ENCODE data around the gene PTPRM. TPM values are rescaled to one million over a fixed set of nuclear protein-coding genes. Genes with fewer than 3 reads are reported as not detected.

PTPRM gene
- total and polyA plus RNA-seq, 2 of the 4 experiments (the other 2 are of a cell fraction), result 28.3 to 51.2 TPM

- ChIA-PET CTCF (no interaction called here), POLR2A (ENCODE audit: unreplicated experiment) (no interaction called here)
- H3K18ac ChIP-seq (ENCODE audit: low read depth, low read length), result no peak overlapping the region
- H3K4me2 ChIP-seq (ENCODE audit: low read depth, low read length), result no peak overlapping the region
- dilution Hi-C loops (cut with HindIII; ENCODE audit: low sequenced_read_pairs, unreplicated experiment) (no loop called here), in situ Hi-C loops (cut with MboI; ENCODE audit: low sequenced_read_pairs) (no loop called here), intact Hi-C loops (cut with micrococcal nuclease) (no loop called here)
- no peak overlapping the region for H2BK5ac ChIP-seq (ENCODE audit: low read depth, low read length, poor library complexity, severe bottlenecking)
- TF ChIP-seq USF2 (IDR thresholded peaks at IDR 0.05; ENCODE audit: low read depth, low read length) (no peak), POLR2A (IDR thresholded peaks at IDR 0.05; ENCODE audit: low read depth, low read length) (no peak), MAFK (IDR thresholded peaks at IDR 0.05; ENCODE audit: low read depth, low read length) (no peak), RCOR1 (IDR thresholded peaks at IDR 0.05; ENCODE audit: insufficient replicate concordance, low read length) (no peak), RFX5 (IDR thresholded peaks at IDR 0.05; ENCODE audit: low read depth, low read length) (no peak), SMC3 (IDR thresholded peaks at IDR 0.05; ENCODE audit: low read depth, low read length) (no peak), RAD21 (IDR thresholded peaks at IDR 0.05; ENCODE audit: low read length) (no peak), CTCF (conservative IDR thresholded peaks at IDR 0.05; ENCODE audit: low read depth, low read length) (no peak), ELK1 (IDR thresholded peaks at IDR 0.05; ENCODE audit: borderline replicate concordance, low read depth, low read length) (no peak), FOS (IDR thresholded peaks at IDR 0.05; ENCODE audit: low read depth, low read length) (no peak), CEBPB (IDR thresholded peaks at IDR 0.05; ENCODE audit: low read depth, low read length) (no peak), CHD1 (IDR thresholded peaks at IDR 0.05; ENCODE audit: low read depth, low read length) (no peak), BHLHE40 (IDR thresholded peaks at IDR 0.05; ENCODE audit: low read depth, low read length) (no peak), MAZ (IDR thresholded peaks at IDR 0.05; ENCODE audit: borderline replicate concordance, low read depth, low read length) (no peak), MXI1 (IDR thresholded peaks at IDR 0.05; ENCODE audit: borderline replicate concordance, low read depth, low read length) (no peak), NFE2L2 (IDR thresholded peaks at IDR 0.05; ENCODE audit: low read depth, low read length) (no peak)
- H3K4me1 ChIP-seq (ENCODE audit: control insufficient read depth, insufficient read depth, low read length), result peaks cover 7% of the 10 kb centered on the region
- no peak overlapping the region for H3K4ac ChIP-seq (ENCODE audit: low read depth, low read length)
- no peak overlapping the region for H2BK120ac ChIP-seq (ENCODE audit: low read depth, low read length)
- no peak overlapping the region for H2AFZ ChIP-seq (replicated peaks; ENCODE audit: low read length, poor library complexity)
- no peak overlapping the region for H4K91ac ChIP-seq (ENCODE audit: insufficient read depth, low read depth, low read length)
- no peaks in the 10 kb centered on the region for H3K36me3 ChIP-seq (ENCODE audit: control insufficient read depth, insufficient read depth, low read length)
- no peak overlapping the region for H4K8ac ChIP-seq (ENCODE audit: low read depth in 2 of 2, low read length in 2 of 2)
- H3K27ac ChIP-seq (ENCODE audit: insufficient read depth, low read length), result no peak overlapping the region
- peak; percentile 47 for ATAC-seq (ENCODE audit: low read depth)
- 100% methylated on average over 1 of the region's 2 CpGs; no CpG with 5 or more reads in 1 of the 2 experiments for WGBS, 2 experiments (ENCODE audit: extremely low coverage in 2 of 2, insufficient read length in 1 of 2)
- no peak overlapping the region for H3K4me3 ChIP-seq (ENCODE audit: insufficient read depth, low read depth, low read length)
- H3K9ac ChIP-seq (ENCODE audit: low read depth, low read length), result no peak overlapping the region
- H3K14ac ChIP-seq (replicated peaks; ENCODE audit: low read depth, low read length), result no peak overlapping the region
- peaks cover 8% of the 10 kb centered on the region for H4K20me1 ChIP-seq (ENCODE audit: insufficient read depth, low read length)
- H3K9me1 ChIP-seq (ENCODE audit: insufficient read depth, low read length), result peaks cover 3% of the 10 kb centered on the region; the same call in 1 of the 2 replicates
- no TSS peak for BruUV-seq (replicated peaks)
- no peak overlapping the region for H2AK9ac ChIP-seq (replicated peaks; ENCODE audit: low read depth, low read length, poor library complexity)
- H3K56ac ChIP-seq (ENCODE audit: extremely low read depth, insufficient read depth, low read length), result no peak overlapping the region
- H2BK15ac ChIP-seq (ENCODE audit: low read depth, low read length), result no peak overlapping the region
- no peaks in the 10 kb centered on the region for H3K27me3 ChIP-seq (ENCODE audit: control insufficient read depth, insufficient read depth, low read length)
- H3K23ac ChIP-seq (ENCODE audit: low read depth, low read length), result no peak overlapping the region
- H2AK5ac ChIP-seq (ENCODE audit: low read depth, low read length), result no peak overlapping the region
- H3K79me1 ChIP-seq (ENCODE audit: low read depth in 1 of 2, low read length in 2 of 2), result peaks cover 9 to 22% of the 10 kb centered on the region in 2 experiments; a peak in 3 of 4 replicates
- no peak overlapping the region for H2BK20ac ChIP-seq (ENCODE audit: low read depth, low read length)
- peaks cover 3% of the 10 kb centered on the region for H3K9me3 ChIP-seq (ENCODE audit: control insufficient read depth, insufficient read depth, low read length)
- DNase-seq, result no peak
- H4K5ac ChIP-seq (ENCODE audit: low read depth, low read length), result no peak overlapping the region
These were observed 182.4 kb downstream of the PTPRM start for GRCh38 chr18:7749510-7749981.
